Neutrophil (primary cell): ENCODE measurements around the gene ADGRF4.

Experiments used
- H3K27ac ChIP-seq: fragments of 200-600 bp; sonication (generic); 2 replicates; pipeline ENCODE4 v1.5.1; 2016; ENCODE audit warnings: mild to moderate bottlenecking, moderate library complexity
- H3K27me3 ChIP-seq: fragments of 200-600 bp; sonication (generic); 2 replicates; pipeline ENCODE4 v1.6.0; 2016; ENCODE audit warnings: mild to moderate bottlenecking
- H3K36me3 ChIP-seq: fragments of 200-600 bp; sonication (generic); 2 replicates; pipeline ENCODE4 v1.5.1; 2017
- H3K4me1 ChIP-seq, 2 experiments: fragments of 200-600 bp in 1 of 2; sonication (generic) in 1 of 2; 1 replicate in 1 of 2; 2 replicates in 1 of 2; pipeline versions ENCODE4 v1.5.1 to v1.6.1; 2013 to 2016; ENCODE audit warnings: low read depth in 1 of 2, low read length in 1 of 2, mild to moderate bottlenecking in 1 of 2, moderate library complexity in 1 of 2; ENCODE audit not compliant: control insufficient read depth in 1 of 2, insufficient read depth in 1 of 2
- H3K4me3 ChIP-seq, 2 experiments: fragments of 200-600 bp in 1 of 2; sonication (generic) in 1 of 2; 1 replicate in 1 of 2; 2 replicates in 1 of 2; pipeline ENCODE4 v1.5.1; 2013 to 2016; ENCODE audit warnings: low read depth in 1 of 2, low read length in 1 of 2, mild to moderate bottlenecking in 1 of 2, moderate library complexity in 1 of 2
- H3K9me3 ChIP-seq: fragments of 200-600 bp; sonication (generic); 2 replicates; pipeline ENCODE4 v1.5.1; 2016
- CTCF ChIP-seq: fragments of 200-600 bp; sonication (generic); IDR thresholded peaks from 2 replicates; pipeline ENCODE4 v1.5.1; 2016; ENCODE audit warnings: antibody characterized with exemption

Gene ADGRF4

GRCh38 chr6:47686411-47686810 is 12.0 kb upstream of the ADGRF4 start:
- Histone ChIP-seq H3K4me3 (no peak overlapping the region), H3K4me1 (no peaks in the 10 kb centered on the region), H3K36me3 (no peaks in the 10 kb centered on the region), H3K27ac (no peak overlapping the region), H3K9me3 (no peaks in the 10 kb centered on the region), H3K27me3 (no peaks in the 10 kb centered on the region)
- TF ChIP-seq CTCF = no peak

GRCh38 chr6:47687432-47687831 is 10.9 kb upstream of the ADGRF4 start:
- no peak for TF ChIP-seq CTCF
- Histone ChIP-seq H3K9me3 (no peaks in the 10 kb centered on the region), H3K27me3 (no peaks in the 10 kb centered on the region), H3K4me1 (no peaks in the 10 kb centered on the region), H3K36me3 (no peaks in the 10 kb centered on the region), H3K27ac (no peak overlapping the region), H3K4me3 (no peak overlapping the region)

- Histone ChIP-seq H3K9me3 (no peaks in the 10 kb centered on the region), H3K4me3 (no peak overlapping the region), H3K4me1 (no peaks in the 10 kb centered on the region), H3K27ac (no peak overlapping the region), H3K36me3 (no peaks in the 10 kb centered on the region), H3K27me3 (no peaks in the 10 kb centered on the region)
- TF ChIP-seq CTCF = no peak
Measured at GRCh38 chr6:47690214-47690613, 8.2 kb upstream of the ADGRF4 start.

GRCh38 chr6:47690791-47691190 is 7.6 kb upstream of the ADGRF4 start:
- Histone ChIP-seq H3K27ac (no peak overlapping the region), H3K9me3 (no peaks in the 10 kb centered on the region), H3K4me3 (no peak overlapping the region), H3K4me1 (no peaks in the 10 kb centered on the region), H3K36me3 (no peaks in the 10 kb centered on the region), H3K27me3 (no peaks in the 10 kb centered on the region)
- no peak for TF ChIP-seq CTCF

GRCh38 chr6:47697925-47698324 is 455 bp upstream of the ADGRF4 start:
- H3K9me3 ChIP-seq = no peaks in the 10 kb centered on the region
- no peak overlapping the region for H3K4me3 ChIP-seq
- H3K36me3 ChIP-seq = no peaks in the 10 kb centered on the region
- TF ChIP-seq CTCF = no peak
- no peaks in the 10 kb centered on the region for H3K4me1 ChIP-seq
- no peak overlapping the region for H3K27ac ChIP-seq
- H3K27me3 ChIP-seq = no peaks in the 10 kb centered on the region

GRCh38 chr6:47700053-47700452 is 1.7 kb downstream of the ADGRF4 start:
- Histone ChIP-seq H3K4me3 (no peak overlapping the region), H3K4me1 (no peaks in the 10 kb centered on the region), H3K27me3 (no peaks in the 10 kb centered on the region), H3K9me3 (no peaks in the 10 kb centered on the region), H3K36me3 (no peaks in the 10 kb centered on the region), H3K27ac (no peak overlapping the region)
- no peak for TF ChIP-seq CTCF
